HS-5 (cell line): ENCODE data around the gene ANKRD11.

Source experiments
- DNase-seq: peaks from one replicate; pipeline ENCODE4 v3.0.0-alpha.2; 2012; ENCODE audit warnings: low read depth

The ANKRD11 gene

DNA sequence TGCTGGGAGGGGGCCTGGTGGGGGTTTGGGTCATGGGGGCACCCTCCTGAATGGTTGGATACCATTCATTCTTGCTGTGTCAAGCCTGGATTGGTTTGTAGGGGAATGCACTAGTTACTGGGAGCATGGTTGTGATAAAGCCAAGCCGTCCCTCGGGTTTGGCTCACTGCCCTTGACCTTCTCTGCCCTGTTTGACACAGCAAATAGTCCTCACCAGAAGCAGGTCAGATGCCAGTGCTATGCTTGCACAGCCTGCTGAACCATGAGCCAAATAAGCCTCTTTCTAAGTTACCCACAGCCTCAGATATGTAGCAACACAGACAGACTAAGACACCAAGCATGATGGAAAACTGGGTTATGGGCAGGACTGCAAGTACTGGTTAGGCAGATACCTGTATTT is 258.3 kb downstream of the ANKRD11 start:
- DNase-seq = no peak

DNA sequence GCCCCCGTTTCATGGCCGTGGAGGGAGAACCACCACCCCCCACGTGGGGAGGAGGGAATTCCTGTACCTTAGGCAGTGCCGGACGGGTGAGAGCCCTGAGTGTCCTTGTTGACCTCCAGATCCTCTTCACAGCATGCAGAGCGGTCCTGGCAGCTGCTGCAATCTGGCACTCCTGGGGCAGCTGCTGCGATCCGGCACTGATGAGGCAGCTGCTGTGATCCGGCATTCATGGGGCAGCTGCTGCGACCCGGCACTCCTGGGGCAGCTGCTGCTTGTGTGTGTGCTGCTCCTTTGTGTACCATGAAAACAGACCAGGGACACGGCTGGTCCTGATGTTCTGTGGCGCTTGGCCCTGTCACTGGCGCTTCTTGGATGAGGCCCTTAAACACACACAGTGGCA is 260.1 kb downstream of the ANKRD11 start:
- no peak for DNase-seq

DNA sequence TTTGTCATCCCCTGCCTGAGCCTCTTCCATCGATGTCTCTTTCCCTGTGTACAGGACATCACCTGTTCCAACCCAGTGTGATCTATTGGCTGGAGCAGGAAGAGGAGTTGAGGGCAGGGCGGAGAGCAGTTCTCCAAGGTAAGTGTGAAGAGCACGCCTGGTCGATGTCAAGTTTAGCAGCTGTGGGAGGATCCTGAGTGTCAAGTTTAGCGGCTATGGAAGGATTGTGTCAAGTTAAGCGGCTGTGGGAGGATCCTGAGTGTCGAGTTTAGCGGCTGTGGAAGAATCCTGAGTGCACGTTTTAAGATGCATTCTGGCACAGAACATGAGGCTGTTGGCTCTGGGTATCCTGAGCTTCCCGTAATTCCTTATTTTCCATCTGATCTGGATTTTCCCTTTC is 265.7 kb downstream of the ANKRD11 start:
- no peak for DNase-seq

DNA sequence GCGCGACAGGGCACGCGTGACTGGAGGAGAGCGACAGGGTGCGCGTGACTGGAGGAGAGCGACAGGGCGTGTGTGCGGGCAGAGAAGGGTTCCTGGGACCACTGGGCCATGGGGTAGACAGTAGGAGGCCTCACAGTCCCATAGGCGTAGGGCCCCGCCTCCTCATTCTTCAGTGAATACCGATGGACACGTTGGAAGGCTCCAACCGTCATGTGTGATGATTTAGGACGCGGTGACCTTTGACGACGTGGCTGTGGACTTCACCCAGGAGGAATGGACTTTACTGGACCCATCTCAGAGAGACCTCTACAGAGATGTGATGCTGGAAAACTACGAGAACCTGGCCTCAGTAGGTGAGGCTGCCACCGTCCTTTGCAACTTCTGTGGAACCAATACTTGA is 267.4 kb downstream of the ANKRD11 start:
- DNase-seq = no peak

DNA sequence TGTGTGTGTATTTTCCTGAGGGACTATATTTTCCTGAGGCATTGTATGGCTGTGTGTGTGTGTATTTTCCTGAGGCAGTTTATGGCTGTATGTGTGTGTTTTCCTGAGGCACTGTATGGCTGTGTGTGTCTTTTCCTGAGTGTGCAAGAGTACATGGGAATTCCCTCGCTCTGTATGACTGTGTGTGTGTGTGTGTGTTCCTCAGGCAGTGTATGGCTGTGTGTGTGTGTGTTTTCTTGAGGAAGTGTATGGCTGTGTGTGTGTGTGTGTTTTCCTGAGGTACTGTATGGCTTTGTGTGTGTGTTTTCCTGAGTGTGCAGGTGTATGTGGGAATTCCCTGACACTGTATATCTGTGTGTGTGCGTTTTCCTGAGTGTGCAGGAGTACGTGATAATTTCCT is 268.8 kb downstream of the ANKRD11 start:
- no peak for DNase-seq

DNA sequence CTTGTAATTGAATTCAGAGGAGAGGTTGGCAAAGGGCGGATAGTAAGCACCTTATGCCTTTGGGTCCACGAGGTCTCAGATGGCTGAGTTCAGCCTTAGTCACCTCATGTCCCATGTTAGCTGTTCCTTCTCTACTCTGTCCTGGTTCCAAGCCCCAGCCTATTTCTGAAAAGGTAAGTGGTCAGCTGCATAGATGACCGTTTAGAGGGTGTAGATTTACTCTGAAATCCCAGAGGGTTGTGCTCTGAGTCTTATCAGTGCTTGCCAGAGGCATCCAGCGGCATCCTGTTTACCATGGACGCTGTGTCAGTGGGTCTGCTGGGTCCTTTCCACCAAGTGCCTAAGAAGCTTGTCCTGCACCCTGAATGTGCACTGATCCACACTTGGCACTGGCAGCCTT is 271.0 kb downstream of the ANKRD11 start:
- no peak for DNase-seq
